Tibial nerve (tissue), 4 donors: ENCODE data around the gene MSL1. TPM values are rescaled to one million over a fixed set of nuclear protein-coding genes. Genes with fewer than 3 reads are reported as not detected.
A peak's percentile ranks its signal among the peaks of the same experiment; 100 is the strongest.

Experiments
- DNase-seq, 2 donors: peaks; one replicate each; pipeline ENCODE4 v3.0.0-alpha.2; 2019; ENCODE audit warnings: low spot score in 2 of 2
- H3K27ac ChIP-seq, 4 donors: fragments of 200-600 bp; sonication (generic) in 3 of 4; one replicate each; pipeline ENCODE4 v1.5.1; 2017 to 2019; ENCODE audit warnings: mild to moderate bottlenecking in 1 of 4
- H3K27me3 ChIP-seq, 2 donors: fragments of 200-600 bp; sonication (generic) in 1 of 2; one replicate each; pipeline versions ENCODE4 v1.5.1 to v1.6.0; 2017 to 2019
- H3K36me3 ChIP-seq, 3 donors: fragments of 200-600 bp; sonication (generic); one replicate each; pipeline ENCODE4 v1.5.1; 2018 to 2019
- H3K4me1 ChIP-seq, 4 donors: fragments of 200-600 bp; sonication (generic) in 3 of 4; one replicate each; pipeline ENCODE4 v1.5.1; 2017 to 2019
- H3K4me3 ChIP-seq, 4 donors: fragments of 200-600 bp; sonication (generic) in 3 of 4; one replicate each; pipeline ENCODE4 v1.5.1; 2017 to 2019; ENCODE audit warnings: mild to moderate bottlenecking in 1 of 4, moderate library complexity in 1 of 4
- H3K9me3 ChIP-seq, 4 donors: fragments of 200-600 bp; sonication (generic) in 3 of 4; one replicate each; pipeline ENCODE4 v1.5.1; 2017 to 2019
- CTCF ChIP-seq, 5 experiments: fragments of 200-600 bp in 3 of 5; fragments of 450-650 bp in 2 of 5; sonication (generic) in 3 of 5; IDR thresholded peaks; one replicate each; pipeline ENCODE4 v1.5.1; 2016 to 2019; ENCODE audit warnings: antibody characterized with exemption in 5 of 5, mild to moderate bottlenecking in 3 of 5, moderate library complexity in 2 of 5
- EP300 ChIP-seq, 2 donors: sonication (generic); formaldehyde crosslinking; IDR thresholded peaks; one replicate each; pipeline ENCODE4 v1.6.1; 2017; ENCODE audit warnings: antibody characterized with exemption in 2 of 2, mild to moderate bottlenecking in 1 of 2
- POLR2A ChIP-seq, 2 donors: fragments of 450-650 bp; IDR thresholded peaks; one replicate each; pipeline ENCODE4 v1.6.1; 2017; ENCODE audit warnings: antibody characterized with exemption in 2 of 2, mild to moderate bottlenecking in 2 of 2, moderate library complexity in 2 of 2
- WGBS, 2 donors: methylation state at CpG; one replicate each; pipeline ENCODE4 v1.1.5; 2018; 5-methylcytosine and 5-hydroxymethylcytosine counted together
- total RNA-seq, 4 donors: library from RNA; depleted of rRNA; stranded (reverse); fragments of >200 nt; gene quantifications; one replicate each; pipeline ENCODE4 v1.1.0, GENCODE V29; 2016

Gene MSL1
- total RNA-seq, 4 donors from 2014 or later: 78.0 to 113 (median 107) TPM

DNA sequence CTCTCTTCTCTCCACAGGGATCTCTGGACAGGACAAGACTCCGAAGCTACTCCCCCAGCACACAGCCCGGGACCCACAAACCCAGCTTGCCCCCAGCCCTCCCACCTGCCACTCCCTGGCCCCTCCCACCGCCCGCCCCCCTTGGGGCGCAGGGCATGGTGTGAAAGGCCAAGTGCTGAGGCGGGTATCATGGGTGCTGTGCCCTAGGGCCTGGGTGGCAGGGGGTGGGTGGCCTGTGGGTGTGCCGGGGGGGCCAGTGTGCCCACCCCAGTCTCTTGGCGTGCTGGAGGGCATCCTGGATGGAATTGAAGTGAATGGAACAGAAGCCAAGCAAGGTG lies 47.6 kb upstream of the MSL1 start:
- 52 to 67% methylated on average over 5 to 8 of the region's 8 CpGs for WGBS, 2 donors
- Histone ChIP-seq H3K9me3 (no peaks in the 10 kb centered on the region), H3K4me3 (no peak overlapping the region), H3K4me1 (peaks cover 17 to 90% (median 80%) of the 10 kb centered on the region in 4 donors), H3K27me3 (no peaks in the 10 kb centered on the region), H3K27ac (peak overlapping the region; percentile 94 to 98 (median 96)), H3K36me3 (peaks cover 0 to 33% (median 5%) of the 10 kb centered on the region in 3 donors)
- TF ChIP-seq POLR2A (IDR thresholded peaks at IDR 0.05) (no peak), CTCF (IDR thresholded peaks at IDR 0.05) (no peak), EP300 (IDR thresholded peaks at IDR 0.05) (no peak)
- no peak for DNase-seq

GRCh38 chr17:40074871-40075200 lies 46.9 kb upstream of the MSL1 start:
- no peaks in the 10 kb centered on the region for H3K27me3 ChIP-seq
- peaks cover 0 to 40% (median 5%) of the 10 kb centered on the region in 3 donors for H3K36me3 ChIP-seq
- no peak for TF ChIP-seq CTCF (IDR thresholded peaks at IDR 0.05)
- no peak for TF ChIP-seq POLR2A (IDR thresholded peaks at IDR 0.05)
- peak overlapping the region; percentile 94 to 98 (median 96) for H3K27ac ChIP-seq
- no peak for DNase-seq
- peaks cover 17 to 83% (median 73%) of the 10 kb centered on the region in 4 donors for H3K4me1 ChIP-seq
- H3K4me3 ChIP-seq: peak overlapping the region in 1 of 4 donors; percentile 18
- H3K9me3 ChIP-seq: no peaks in the 10 kb centered on the region
- WGBS, 2 donors: 11 to 25% methylated on average over 3 to 6 of the region's 6 CpGs

- TF ChIP-seq EP300 (IDR thresholded peaks at IDR 0.05) (peak; percentile 67 to 79), CTCF (IDR thresholded peaks at IDR 0.05) (peak; percentile 89 to 95 (median 94)), POLR2A (IDR thresholded peaks at IDR 0.05) (peak in 1 of 2 donors; percentile 10)
Observed at GRCh38 chr17:40075201-40075941, 46.4 kb upstream of the MSL1 start.

GRCh38 chr17:40075942-40076498 lies 45.8 kb upstream of the MSL1 start:
- 35 to 40% methylated on average over 8 of the region's 8 CpGs for WGBS, 2 donors
- H3K4me1 ChIP-seq: peaks cover 17 to 71% (median 62%) of the 10 kb centered on the region in 4 donors

More at GRCh38 chr17:40075201-40075941, 46.4 kb upstream of the MSL1 start:
- Histone ChIP-seq H3K4me3 (peak overlapping the region in 2 of 4 donors; percentile 11 to 18), H3K9me3 (no peaks in the 10 kb centered on the region), H3K36me3 (peaks cover 0 to 42% (median 5%) of the 10 kb centered on the region in 3 donors), H3K27ac (peak overlapping the region; percentile 94 to 98 (median 96)), H3K27me3 (no peaks in the 10 kb centered on the region), H3K4me1 (peaks cover 17 to 77% (median 68%) of the 10 kb centered on the region in 4 donors)
- WGBS, 2 donors: 5 to 8% methylated on average over 9 of the region's 11 CpGs
- DNase-seq: peak; percentile 79 to 91

More at GRCh38 chr17:40075942-40076498, 45.8 kb upstream of the MSL1 start:
- Histone ChIP-seq H3K4me3 (peak overlapping the region in 2 of 4 donors; percentile 11 to 18), H3K27me3 (no peaks in the 10 kb centered on the region), H3K36me3 (peaks cover 0 to 48% (median 5%) of the 10 kb centered on the region in 3 donors), H3K9me3 (no peaks in the 10 kb centered on the region), H3K27ac (peak overlapping the region; percentile 94 to 98 (median 96))
- TF ChIP-seq CTCF (IDR thresholded peaks at IDR 0.05): no peak
- TF ChIP-seq POLR2A (IDR thresholded peaks at IDR 0.05): no peak
- no peak for TF ChIP-seq EP300 (IDR thresholded peaks at IDR 0.05)
- no peak for DNase-seq
